GM18861 (cell line): ENCODE results near the gene C19orf85.

Source experiments
- ATAC-seq: cut with Tn5 transposase; IDR thresholded peaks from one replicate; pipeline ENCODE4 v1.9.1; 2021; ENCODE audit not compliant: unreplicated experiment

The C19orf85 gene

GRCh38 chr19:55489711-55490477, 25.3 kb upstream of the C19orf85 start:
- no peak for ATAC-seq

- ATAC-seq, result no peak
These were observed 24.6 kb upstream of the C19orf85 start for GRCh38 chr19:55488986-55489710.

- ATAC-seq, result no peak
These were observed 23.6 kb upstream of the C19orf85 start, which contains the start of gene SSC5D for GRCh38 chr19:55487924-55488687. Gene SSC5D, plus strand, starts transcription at chr19:55488436. Its CDS starts 154 bp downstream, at chr19:55488590.

GRCh38 chr19:55486971-55487923, 22.7 kb upstream of the C19orf85 start:
- ATAC-seq, result no peak

GRCh38 chr19:55486043-55486970, 21.8 kb upstream of the C19orf85 start:
- no peak for ATAC-seq

GRCh38 chr19:55485439-55486011, 21.0 kb upstream of the C19orf85 start:
- ATAC-seq, result no peak

- no peak for ATAC-seq
These were observed 20.3 kb upstream of the C19orf85 start, which contains the start of gene NAT14 for GRCh38 chr19:55484593-55485438. Gene NAT14, plus strand, starts transcription at chr19:55485188. Its CDS starts 521 bp downstream, at chr19:55485709.

GRCh38 chr19:55483706-55484592, 19.4 kb upstream of the C19orf85 start:
- ATAC-seq, result no peak

- no peak for ATAC-seq
These were observed 18.6 kb upstream of the C19orf85 start for GRCh38 chr19:55482967-55483705.

- no peak for ATAC-seq
These were observed 17.8 kb upstream of the C19orf85 start for GRCh38 chr19:55482156-55482961.

- no peak for ATAC-seq
These were observed 17.2 kb upstream of the C19orf85 start for GRCh38 chr19:55481794-55482155.

GRCh38 chr19:55481148-55481793, 16.7 kb upstream of the C19orf85 start:
- ATAC-seq, result no peak

- ATAC-seq, result no peak
These were observed 15.1 kb upstream of the C19orf85 start for GRCh38 chr19:55479451-55480230.

- ATAC-seq, result no peak
These were observed 14.5 kb upstream of the C19orf85 start for GRCh38 chr19:55479045-55479444.
